Measurements from ENCODE around the gene SLC22A24. TPM values are rescaled to one million over a fixed set of nuclear protein-coding genes. Genes with fewer than 3 reads are reported as not detected.

SLC22A24 gene
- total RNA-seq, 1 experiment from 2014 or later, result not detected

GRCh38 chr11:63165706-63166310 is 21.8 kb upstream of the SLC22A24 start:
- Histone ChIP-seq H2AFZ (ENCODE audit: low read length) (no peak overlapping the region), H2BK5ac (ENCODE audit: insufficient read length, low read length) (no peak overlapping the region), H3K27ac (ENCODE audit: insufficient read length, low read depth, low read length) (no peak overlapping the region), H2BK20ac (ENCODE audit: low read depth, low read length, poor library complexity, severe bottlenecking) (no peak overlapping the region), H3K56ac (ENCODE audit: insufficient read length, low read depth, low read length) (no peak overlapping the region), H4K8ac (replicated peaks; ENCODE audit: insufficient read length, low read depth, low read length) (no peak overlapping the region), H3K18ac (ENCODE audit: insufficient read length, low read depth, low read length) (no peak overlapping the region), H3K4ac (ENCODE audit: low read depth, low read length) (no peak overlapping the region), H2BK15ac (ENCODE audit: low read depth, low read length) (no peak overlapping the region), H3K79me2 (ENCODE audit: insufficient read depth, low read length) (no peaks in the 10 kb centered on the region), H4K20me1 (ENCODE audit: control insufficient read depth, insufficient read depth, insufficient read length) (no peaks in the 10 kb centered on the region), H3K9ac (ENCODE audit: extremely low read depth, insufficient read length, low read length) (no peak overlapping the region), H3K4me1 (ENCODE audit: insufficient read depth, low read length) (no peaks in the 10 kb centered on the region), H3K9me3 (ENCODE audit: control insufficient read depth, low read depth, low read length) (no peaks in the 10 kb centered on the region), H3K14ac (ENCODE audit: insufficient read depth, low read length) (no peak overlapping the region), H2BK120ac (ENCODE audit: low read depth, low read length, poor library complexity, severe bottlenecking) (no peak overlapping the region), H2BK12ac (ENCODE audit: insufficient read length, low read depth, low read length) (no peak overlapping the region), H3K79me1 (ENCODE audit: insufficient read depth, low read depth, low read length, poor library complexity, severe bottlenecking) (no peaks in the 10 kb centered on the region), H4K91ac (ENCODE audit: insufficient read length, low read depth, low read length) (no peak overlapping the region), H3K23ac (ENCODE audit: insufficient read length, low read depth, low read length) (no peak overlapping the region), H4K5ac (ENCODE audit: insufficient read length, low read depth, low read length) (no peak overlapping the region), H3K27me3 (ENCODE audit: insufficient read depth, low read length) (no peaks in the 10 kb centered on the region), H3K4me2 (ENCODE audit: insufficient read depth, insufficient read length, low read length) (no peak overlapping the region), H3K23me2 (ENCODE audit: insufficient read length, low read depth, low read length, poor library complexity, severe bottlenecking) (no peaks in the 10 kb centered on the region), H3T11ph (ENCODE audit: low read length) (no peak overlapping the region), H2AK5ac (ENCODE audit: insufficient read length, low read length) (no peak overlapping the region)
- no peak for DNase-seq
- no peak overlapping the region for H3K4me3 Mint-ChIP-seq
- no peaks in the 10 kb centered on the region for H3K9me3 Mint-ChIP-seq
- no CpG with 5 or more reads among the region's 4 CpGs for WGBS (ENCODE audit: extremely low coverage, insufficient read length, low lambda C conversion rate)
- 0 out of 4 replicates have a peak, but pooled peaks cover 0 to 2% of the 10 kb centered on the region in 2 experiments for H3K4me1 Mint-ChIP-seq
- no peak for TF ChIP-seq CTCF (conservative IDR thresholded peaks at IDR 0.05)
- peaks cover 14% of the 10 kb centered on the region for H3K27me3 Mint-ChIP-seq (ENCODE audit: low read depth)
- no peak overlapping the region for H3K27ac Mint-ChIP-seq
- H3K36me3 Mint-ChIP-seq (ENCODE audit: insufficient read depth in 1 of 3, low read depth in 3 of 3), result no peaks in the 10 kb centered on the region; a peak in 1 of 7 replicates

Measured in H9 (cell line).